Measurements from ENCODE around the gene PRSS58. TPM values are rescaled to one million over a fixed set of nuclear protein-coding genes. Genes with fewer than 3 reads are reported as not detected.

PRSS58 gene
- total RNA-seq, 1 donor from 2014 or later = not detected

- TF ChIP-seq CTCF (IDR thresholded peaks at IDR 0.05) (no peak), EZH2 (IDR thresholded peaks at IDR 0.05) (no peak), EZH2phosphoT487 (IDR thresholded peaks at IDR 0.05) (no peak)
- no peaks in the 10 kb centered on the region for H3K9me3 ChIP-seq (ENCODE audit: low read depth)
- Mint-ChIP-seq H3K9me3 (peaks cover 7% of the 10 kb centered on the region), H3K36me3 (no peaks in the 10 kb centered on the region), H3K27me3 (ENCODE audit: insufficient read depth, low read depth) (no peaks in the 10 kb centered on the region), H3K4me1 (no peaks in the 10 kb centered on the region), H3K4me3 (no peak overlapping the region), H3K27ac (no peak overlapping the region)
- H3K36me3 ChIP-seq = no peaks in the 10 kb centered on the region
- no peak overlapping the region for H2AFZ ChIP-seq (replicated peaks)
- no peaks in the 10 kb centered on the region for H3K27me3 ChIP-seq
- no peak overlapping the region for H3K9ac ChIP-seq
- no peaks in the 10 kb centered on the region for H3K79me2 ChIP-seq (ENCODE audit: low read depth)
- no peaks in the 10 kb centered on the region for H4K20me1 ChIP-seq (ENCODE audit: low read depth)
- DNase-seq (ENCODE audit: low spot score) = no peak
- H3K4me3 ChIP-seq = no peak overlapping the region
- H3F3A ChIP-seq (ENCODE audit: low read depth) = no peaks in the 10 kb centered on the region
- no peaks in the 10 kb centered on the region for H3K4me1 ChIP-seq
- H3K4me2 ChIP-seq = no peak overlapping the region
- H3K27ac ChIP-seq = no peak overlapping the region
These were observed 22.4 kb upstream of the PRSS58 start for GRCh38 chr7:142280263-142280662.

GRCh38 chr7:142279601-142280000, 21.7 kb upstream of the PRSS58 start:
- no peak overlapping the region for H3K4me3 Mint-ChIP-seq
- H3K27ac ChIP-seq = no peak overlapping the region
- no peaks in the 10 kb centered on the region for H4K20me1 ChIP-seq (ENCODE audit: low read depth)
- no peak overlapping the region for H3K27ac Mint-ChIP-seq
- TF ChIP-seq EZH2phosphoT487 (IDR thresholded peaks at IDR 0.05) (no peak), EZH2 (IDR thresholded peaks at IDR 0.05) (no peak)
- H3K27me3 Mint-ChIP-seq (ENCODE audit: insufficient read depth, low read depth) = no peaks in the 10 kb centered on the region
- no peak overlapping the region for H3K9ac ChIP-seq
- no peaks in the 10 kb centered on the region for H3F3A ChIP-seq (ENCODE audit: low read depth)
- H3K4me2 ChIP-seq = no peak overlapping the region
- H3K27me3 ChIP-seq = no peaks in the 10 kb centered on the region
- H3K4me1 ChIP-seq = no peaks in the 10 kb centered on the region
- H2AFZ ChIP-seq (replicated peaks) = no peak overlapping the region
- H3K9me3 Mint-ChIP-seq = peaks cover 11% of the 10 kb centered on the region
- no peaks in the 10 kb centered on the region for H3K36me3 Mint-ChIP-seq
- no peaks in the 10 kb centered on the region for H3K4me1 Mint-ChIP-seq
- no peaks in the 10 kb centered on the region for H3K79me2 ChIP-seq (ENCODE audit: low read depth)
- H3K36me3 ChIP-seq = no peaks in the 10 kb centered on the region
- no peak for DNase-seq (ENCODE audit: low spot score)
- no peaks in the 10 kb centered on the region for H3K9me3 ChIP-seq (ENCODE audit: low read depth)
- H3K4me3 ChIP-seq = no peak overlapping the region

GRCh38 chr7:142275028-142275427, 17.2 kb upstream of the PRSS58 start:
- Histone ChIP-seq H3K79me2 (ENCODE audit: low read depth) (no peaks in the 10 kb centered on the region), H3K27me3 (no peaks in the 10 kb centered on the region), H3K4me2 (no peak overlapping the region), H3K36me3 (no peaks in the 10 kb centered on the region), H3K27ac (no peak overlapping the region), H3K9ac (no peak overlapping the region), H3K4me3 (no peak overlapping the region), H3K9me3 (ENCODE audit: low read depth) (no peaks in the 10 kb centered on the region), H2AFZ (replicated peaks) (no peak overlapping the region), H4K20me1 (ENCODE audit: low read depth) (no peaks in the 10 kb centered on the region), H3K4me1 (peaks cover 6% of the 10 kb centered on the region), H3F3A (ENCODE audit: low read depth) (no peaks in the 10 kb centered on the region)
- Mint-ChIP-seq H3K27ac (no peak overlapping the region), H3K4me1 (no peaks in the 10 kb centered on the region), H3K9me3 (peaks cover 11% of the 10 kb centered on the region), H3K27me3 (ENCODE audit: insufficient read depth, low read depth) (no peaks in the 10 kb centered on the region), H3K4me3 (no peak overlapping the region), H3K36me3 (no peaks in the 10 kb centered on the region)
- no peak for DNase-seq (ENCODE audit: low spot score)
- TF ChIP-seq EZH2phosphoT487 (IDR thresholded peaks at IDR 0.05) (no peak), CTCF (IDR thresholded peaks at IDR 0.05) (no peak), EZH2 (IDR thresholded peaks at IDR 0.05) (no peak)

GRCh38 chr7:142272841-142273240, 15.0 kb upstream of the PRSS58 start:
- Mint-ChIP-seq H3K9me3 (peaks cover 11% of the 10 kb centered on the region), H3K4me1 (no peaks in the 10 kb centered on the region), H3K4me3 (no peak overlapping the region), H3K27ac (no peak overlapping the region), H3K36me3 (no peaks in the 10 kb centered on the region), H3K27me3 (ENCODE audit: insufficient read depth, low read depth) (no peaks in the 10 kb centered on the region)
- DNase-seq (ENCODE audit: low spot score) = no peak
- Histone ChIP-seq H3K4me1 (peaks cover 6% of the 10 kb centered on the region), H3K79me2 (ENCODE audit: low read depth) (no peaks in the 10 kb centered on the region), H3K27ac (no peak overlapping the region), H3K27me3 (no peaks in the 10 kb centered on the region), H3K9ac (no peak overlapping the region), H3K9me3 (ENCODE audit: low read depth) (no peaks in the 10 kb centered on the region), H3K36me3 (no peaks in the 10 kb centered on the region), H3K4me3 (no peak overlapping the region), H4K20me1 (ENCODE audit: low read depth) (no peaks in the 10 kb centered on the region), H3K4me2 (no peak overlapping the region), H3F3A (ENCODE audit: low read depth) (no peaks in the 10 kb centered on the region), H2AFZ (replicated peaks) (no peak overlapping the region)
- TF ChIP-seq EZH2phosphoT487 (IDR thresholded peaks at IDR 0.05) = no peak
- no peak for TF ChIP-seq EZH2 (IDR thresholded peaks at IDR 0.05)
- TF ChIP-seq CTCF (IDR thresholded peaks at IDR 0.05) = no peak
